Lower leg skin (tissue), 4 donors: ENCODE measurements around the gene GJB2. TPM values are rescaled to one million over a fixed set of nuclear protein-coding genes. Genes with fewer than 3 reads are reported as not detected.

Experiments used
- DNase-seq, 2 donors: peaks; one replicate each; pipeline ENCODE4 v3.0.0-alpha.2; 2019; ENCODE audit warnings: low spot score in 2 of 2
- H3K4me3 ChIP-seq: fragments of 200-600 bp; sonication (generic); 2 replicates; pipeline ENCODE4 v1.5.1; 2017; ENCODE audit warnings: mild to moderate bottlenecking, low read depth; ENCODE audit not compliant: poor library complexity, severe bottlenecking
- POLR2A ChIP-seq, 2 donors: fragments of 450-650 bp; IDR thresholded peaks; one replicate each; pipeline ENCODE4 v1.6.1; 2016 to 2017; ENCODE audit warnings: antibody characterized with exemption in 2 of 2, mild to moderate bottlenecking in 1 of 2, moderate library complexity in 1 of 2
- WGBS, 2 donors: methylation state at CpG; one replicate each; pipeline ENCODE4 v1.1.5; 2018; 5-methylcytosine and 5-hydroxymethylcytosine counted together
- intact Hi-C: fragments of 100-400 bp; cut with DNase I; formaldehyde crosslinking; loops from one replicate; pipeline ENCODE4 v1.15.0; 2023; ENCODE audit warnings: low total_unique reads
- total RNA-seq, 4 donors: library from RNA; depleted of rRNA; stranded (reverse); fragments of >200 nt; gene quantifications; one replicate each; pipeline ENCODE4 v1.1.0, GENCODE V29; 2016
- TF ChIP-seq, protein P1 (sequence below), 3 donors: fragments of 450-650 bp; IDR thresholded peaks; one replicate each; pipeline ENCODE4 v1.5.1; 2016; ENCODE audit warnings: antibody characterized with exemption in 3 of 3, mild to moderate bottlenecking in 3 of 3, moderate library complexity in 2 of 3

Gene GJB2
- total RNA-seq, 4 donors from 2014 or later: 46.7 to 160 (median 63.0) TPM

- DNase-seq: no peak
- 5 to 11% methylated on average over 5 of the region's 5 CpGs for WGBS, 2 donors
- intact Hi-C loops: no loop called here
- TF ChIP-seq, protein P1, sequence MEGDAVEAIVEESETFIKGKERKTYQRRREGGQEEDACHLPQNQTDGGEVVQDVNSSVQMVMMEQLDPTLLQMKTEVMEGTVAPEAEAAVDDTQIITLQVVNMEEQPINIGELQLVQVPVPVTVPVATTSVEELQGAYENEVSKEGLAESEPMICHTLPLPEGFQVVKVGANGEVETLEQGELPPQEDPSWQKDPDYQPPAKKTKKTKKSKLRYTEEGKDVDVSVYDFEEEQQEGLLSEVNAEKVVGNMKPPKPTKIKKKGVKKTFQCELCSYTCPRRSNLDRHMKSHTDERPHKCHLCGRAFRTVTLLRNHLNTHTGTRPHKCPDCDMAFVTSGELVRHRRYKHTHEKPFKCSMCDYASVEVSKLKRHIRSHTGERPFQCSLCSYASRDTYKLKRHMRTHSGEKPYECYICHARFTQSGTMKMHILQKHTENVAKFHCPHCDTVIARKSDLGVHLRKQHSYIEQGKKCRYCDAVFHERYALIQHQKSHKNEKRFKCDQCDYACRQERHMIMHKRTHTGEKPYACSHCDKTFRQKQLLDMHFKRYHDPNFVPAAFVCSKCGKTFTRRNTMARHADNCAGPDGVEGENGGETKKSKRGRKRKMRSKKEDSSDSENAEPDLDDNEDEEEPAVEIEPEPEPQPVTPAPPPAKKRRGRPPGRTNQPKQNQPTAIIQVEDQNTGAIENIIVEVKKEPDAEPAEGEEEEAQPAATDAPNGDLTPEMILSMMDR (IDR thresholded peaks at IDR 0.05): no peak
- TF ChIP-seq POLR2A (IDR thresholded peaks at IDR 0.05): no peak
- H3K4me3 ChIP-seq: no peak overlapping the region
Measured at GRCh38 chr13:20197361-20197834, 4.7 kb upstream of the GJB2 start.

DNA sequence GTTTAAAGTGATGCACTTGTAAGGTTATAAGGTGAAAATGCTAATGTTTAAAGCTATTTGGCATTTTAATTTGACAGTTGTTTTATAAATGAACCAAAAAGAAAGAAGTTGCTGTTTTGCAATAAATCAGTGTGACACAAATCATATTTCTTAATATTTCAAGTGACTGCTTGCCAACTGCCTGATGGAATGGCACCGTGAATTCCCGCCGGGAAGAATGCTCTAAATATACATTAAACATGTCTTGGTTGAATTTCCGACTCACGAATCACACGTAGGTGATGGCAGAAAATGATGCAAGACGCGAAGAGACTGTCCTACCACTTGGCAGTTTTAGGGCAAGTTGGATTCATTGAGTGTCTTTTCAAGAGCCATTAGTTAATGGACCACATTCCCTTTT lies 3.1 kb upstream of the GJB2 start:
- DNase-seq: no peak
- intact Hi-C loops: no loop called here
- WGBS, 2 donors: 45 to 50% methylated on average over 8 of the region's 8 CpGs
- no peak for TF ChIP-seq POLR2A (IDR thresholded peaks at IDR 0.05)
- TF ChIP-seq, protein P1 (IDR thresholded peaks at IDR 0.05): no peak
- no peak overlapping the region for H3K4me3 ChIP-seq

DNA sequence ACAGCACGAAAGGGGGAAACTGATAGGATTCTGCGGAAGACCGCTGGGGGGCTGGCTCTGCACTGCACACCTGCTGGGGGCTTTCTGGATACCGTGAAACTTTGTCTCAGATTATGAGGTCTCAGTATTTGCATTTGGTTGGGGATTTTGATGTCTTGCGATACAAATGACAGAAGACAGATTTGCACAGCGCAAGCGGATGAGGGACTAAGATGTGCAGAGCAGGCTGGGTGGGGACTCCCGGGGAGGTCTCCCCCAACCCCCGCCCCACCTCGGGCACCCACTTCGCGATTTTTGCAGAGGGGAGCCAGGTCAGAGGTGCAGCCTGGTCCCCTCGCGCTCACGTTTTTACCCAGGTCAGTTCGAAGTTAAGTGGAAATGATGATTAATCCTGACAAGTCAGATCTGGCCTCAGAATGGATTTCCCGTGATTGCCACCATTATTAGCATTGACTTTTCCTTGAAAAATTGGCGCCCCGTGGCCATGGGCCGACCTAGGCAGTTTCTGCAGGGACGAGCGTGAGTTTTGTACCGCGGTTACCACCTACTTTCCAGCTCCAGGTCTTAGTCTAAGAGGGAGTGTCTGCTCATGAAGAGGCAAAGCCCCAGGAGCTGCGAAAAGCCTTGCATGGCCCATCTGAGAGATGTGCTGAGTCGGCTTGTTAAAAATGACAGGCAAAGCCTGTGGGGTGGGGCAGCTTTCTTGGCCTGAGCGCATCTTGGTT lies 1.3 kb upstream of the GJB2 start:
- WGBS, 2 donors: 5 to 12% methylated on average over 27 of the region's 27 CpGs
- intact Hi-C loops: loop anchor here (5.0 kb wide), 1 partner anchor 298 kb away; no protein-coding TSS in a partner anchor
- TF ChIP-seq, protein P1 (IDR thresholded peaks at IDR 0.05): no peak
- no peak for TF ChIP-seq POLR2A (IDR thresholded peaks at IDR 0.05)
- DNase-seq: no peak
- no peak overlapping the region for H3K4me3 ChIP-seq

DNA sequence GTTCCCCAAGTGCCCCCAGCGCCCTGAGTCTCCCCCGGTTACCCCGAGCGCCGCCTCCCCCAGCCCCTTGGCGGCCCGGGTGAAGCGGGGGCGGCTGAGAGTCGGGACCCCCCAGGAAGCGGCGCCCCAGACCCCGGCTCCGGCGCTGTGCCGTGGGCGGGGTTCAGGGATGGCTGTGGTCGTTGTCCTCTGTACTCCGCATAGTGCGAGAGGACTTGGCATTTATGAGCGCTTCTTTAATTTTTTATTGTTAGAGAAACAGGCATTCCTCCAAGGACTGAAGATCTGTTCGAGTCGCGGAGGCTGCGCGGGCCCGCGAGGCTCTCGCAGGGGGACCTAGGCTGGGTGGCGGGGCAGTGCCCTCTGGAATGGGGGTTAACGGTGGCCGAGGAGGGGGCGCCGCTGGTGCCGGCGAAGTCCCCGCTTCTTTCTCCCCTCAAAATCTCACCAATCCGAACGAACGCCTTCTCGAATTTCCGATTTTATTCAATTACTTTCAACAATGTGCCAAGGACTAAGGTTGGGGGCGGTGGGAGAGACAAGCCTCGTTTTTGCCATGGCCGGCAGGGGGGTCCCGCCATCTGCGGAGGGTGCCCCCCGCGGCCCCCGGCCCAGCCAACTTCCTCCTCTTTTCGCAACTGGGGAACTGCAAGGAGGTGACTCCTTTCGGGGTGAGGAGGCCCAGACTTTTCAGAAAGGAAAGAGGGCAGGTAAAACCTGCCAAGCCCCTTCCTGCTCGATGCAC lies 596 bp upstream of the GJB2 start:
- peak overlapping the region; percentile 40 for H3K4me3 ChIP-seq
- 0 to 2% methylated on average over 35 to 44 of the region's 53 CpGs for WGBS, 2 donors
- DNase-seq: no peak
- intact Hi-C loops: loop anchor here (5.0 kb wide), 1 partner anchor 299 kb away; no protein-coding TSS in a partner anchor
- no peak for TF ChIP-seq POLR2A (IDR thresholded peaks at IDR 0.05)
- TF ChIP-seq, protein P1 (IDR thresholded peaks at IDR 0.05): no peak

DNA sequence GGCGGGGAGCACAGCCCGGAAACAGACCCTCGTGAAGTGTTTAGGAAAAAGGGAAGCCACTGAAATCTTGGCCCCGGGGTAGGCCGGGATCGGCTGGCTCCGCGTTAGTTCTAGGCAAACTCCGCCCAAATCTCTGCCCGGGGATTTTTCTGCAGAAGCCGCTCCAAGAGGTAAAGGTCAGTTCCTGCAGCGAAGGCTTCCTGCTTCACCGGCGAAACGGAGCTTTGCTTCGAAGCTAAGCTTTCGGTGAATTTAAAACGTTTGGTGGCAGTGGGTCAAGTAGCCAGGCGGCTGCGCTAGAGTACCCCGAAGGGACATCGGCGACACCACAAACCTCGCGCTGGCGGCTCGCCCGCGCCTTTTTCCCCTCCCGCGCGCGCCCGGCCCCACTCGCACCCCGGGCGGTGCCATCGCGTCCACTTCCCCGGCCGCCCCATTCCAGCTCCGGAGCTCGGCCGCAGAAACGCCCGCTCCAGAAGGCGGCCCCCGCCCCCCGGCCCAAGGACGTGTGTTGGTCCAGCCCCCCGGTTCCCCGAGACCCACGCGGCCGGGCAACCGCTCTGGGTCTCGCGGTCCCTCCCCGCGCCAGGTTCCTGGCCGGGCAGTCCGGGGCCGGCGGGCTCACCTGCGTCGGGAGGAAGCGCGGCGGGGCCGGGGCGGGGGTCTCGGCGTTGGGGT lies 441 bp downstream of the GJB2 start:
- DNase-seq: peak in 1 of 2 donors; percentile 79
- intact Hi-C loops: loop anchor here (5.0 kb wide), 1 partner anchor 300 kb away; no protein-coding TSS in a partner anchor
- 1 to 3% methylated on average over 21 to 33 of the region's 73 CpGs for WGBS, 2 donors
- TF ChIP-seq POLR2A (IDR thresholded peaks at IDR 0.05): no peak
- TF ChIP-seq, protein P1 (IDR thresholded peaks at IDR 0.05): no peak
- peak overlapping the region; percentile 40 for H3K4me3 ChIP-seq
